HG02763 (cell line): ENCODE results near the gene ZNG1C.
"Not testable (repeated sequence)": the region's sequence is repeated elsewhere in the genome, so short reads cannot be mapped to it uniquely, and the experiment has no call there.

Source experiments
- ATAC-seq: cut with Tn5 transposase; IDR thresholded peaks from one replicate; pipeline ENCODE4 v1.9.1; 2021; ENCODE audit warnings: mild to moderate bottlenecking, moderate library complexity; ENCODE audit not compliant: unreplicated experiment

Gene ZNG1C

DNA sequence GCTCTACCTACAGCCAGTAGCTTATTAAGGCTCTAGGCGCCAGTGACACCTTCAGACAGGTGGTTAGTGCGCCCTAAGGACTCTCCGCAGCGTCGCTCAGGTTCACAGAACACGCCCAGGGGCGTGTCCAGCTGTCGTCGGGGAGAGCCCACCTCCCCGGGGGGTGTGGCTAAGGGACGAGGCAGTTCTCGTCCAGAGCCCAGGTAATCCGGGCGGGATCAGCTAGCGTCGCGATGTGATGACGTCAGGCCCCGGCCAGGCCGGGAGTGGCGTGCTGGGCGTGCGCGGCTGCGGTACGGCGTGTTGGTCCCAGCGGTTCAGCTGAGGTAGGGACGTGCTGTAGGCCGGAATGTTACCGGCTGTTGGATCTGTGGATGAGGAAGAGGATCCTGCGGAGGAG lies at the start of gene ZNG1C:
Gene ZNG1C (plus strand): TSS at position 301 of the 400 bp plus-strand sequence. CDS start 49 bp downstream, at position 350.
- not testable (repeated sequence) for ATAC-seq

DNA sequence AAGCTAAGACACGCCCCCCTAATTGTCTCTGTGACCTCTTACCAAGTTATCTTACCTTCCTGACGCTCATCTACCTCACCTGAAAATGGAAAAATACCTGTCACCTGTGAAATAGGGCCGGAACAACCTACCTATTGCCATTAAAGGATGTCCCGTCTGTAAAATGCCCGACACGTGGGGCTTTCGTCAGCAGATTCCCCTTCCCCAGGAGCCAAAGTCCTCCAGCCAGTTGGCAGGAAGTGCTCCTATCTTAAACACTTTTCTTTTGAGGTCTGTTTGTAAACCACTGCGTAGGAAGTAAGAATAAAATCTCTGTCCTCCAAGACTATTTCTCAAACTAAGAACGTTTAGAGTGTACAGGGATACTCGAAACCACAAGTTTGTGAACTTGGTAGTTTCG lies 654 bp downstream of the ZNG1C start:
- not testable (repeated sequence) for ATAC-seq

DNA sequence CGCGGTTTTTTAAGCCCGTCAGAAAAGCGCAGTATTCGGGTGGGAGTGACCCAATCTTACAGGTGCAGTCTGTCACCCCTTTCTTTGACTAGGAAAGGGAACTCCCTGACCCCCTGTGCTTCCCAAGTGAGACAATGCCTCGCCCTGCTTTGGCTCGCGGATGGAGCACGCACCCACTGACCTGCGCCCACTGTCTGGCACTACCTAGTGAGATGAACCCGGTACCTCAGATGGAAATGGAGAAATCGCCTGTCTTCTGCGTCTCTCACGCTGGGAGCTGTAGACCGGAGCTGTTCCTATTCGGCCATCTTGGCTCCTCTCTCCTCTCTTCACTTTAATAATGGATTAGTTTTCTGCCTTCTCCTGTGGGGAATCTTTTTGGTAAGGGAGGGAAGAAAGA lies 39.3 kb downstream of the ZNG1C start:
- ATAC-seq: not testable (repeated sequence)

DNA sequence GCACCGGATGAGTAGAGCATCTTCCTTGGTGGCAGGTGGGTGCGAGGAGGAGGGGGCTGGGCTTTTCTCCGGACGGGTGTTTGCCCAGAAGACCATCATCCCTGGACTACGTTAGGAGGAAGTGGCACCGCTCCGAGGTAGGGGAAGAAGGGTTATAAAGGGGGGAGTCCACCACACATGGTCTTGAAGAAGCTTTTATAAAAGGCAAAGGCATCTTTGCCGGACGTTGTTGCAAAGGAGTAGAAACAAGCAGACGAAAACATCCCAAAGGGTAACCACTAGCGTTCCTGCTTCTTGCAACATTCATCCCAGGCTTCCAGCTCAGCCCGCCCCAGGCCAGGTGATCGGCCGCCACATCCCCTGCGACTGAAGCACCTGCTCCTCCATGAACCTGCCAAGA lies 60.8 kb downstream of the ZNG1C start, which contains the start of gene FOXD4L3:
Gene FOXD4L3 (plus strand): TSS at position 301 of the 400 bp plus-strand sequence. CDS start 85 bp downstream, at position 386.
- not testable (repeated sequence) for ATAC-seq

DNA sequence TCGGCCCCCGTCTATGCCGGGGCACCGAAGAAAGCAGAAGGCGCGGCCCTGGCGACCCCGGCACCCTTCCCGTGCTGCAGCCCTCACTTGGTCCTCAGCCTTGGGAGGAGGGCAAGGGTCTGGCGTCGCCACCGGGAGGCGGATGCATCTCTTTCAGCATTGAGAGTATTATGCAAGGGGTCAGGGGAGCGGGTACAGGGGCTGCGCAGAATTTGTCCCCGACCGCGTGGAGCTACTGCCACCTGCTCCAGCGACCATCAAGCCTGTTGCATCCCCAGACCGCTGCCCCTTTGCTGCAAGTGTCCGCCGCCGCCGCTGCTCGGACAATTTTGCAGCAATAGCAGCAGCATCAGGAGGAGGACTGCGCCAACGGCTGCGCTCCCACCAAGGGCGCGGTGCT lies 62.0 kb downstream of the ZNG1C start:
- not testable (repeated sequence) for ATAC-seq

DNA sequence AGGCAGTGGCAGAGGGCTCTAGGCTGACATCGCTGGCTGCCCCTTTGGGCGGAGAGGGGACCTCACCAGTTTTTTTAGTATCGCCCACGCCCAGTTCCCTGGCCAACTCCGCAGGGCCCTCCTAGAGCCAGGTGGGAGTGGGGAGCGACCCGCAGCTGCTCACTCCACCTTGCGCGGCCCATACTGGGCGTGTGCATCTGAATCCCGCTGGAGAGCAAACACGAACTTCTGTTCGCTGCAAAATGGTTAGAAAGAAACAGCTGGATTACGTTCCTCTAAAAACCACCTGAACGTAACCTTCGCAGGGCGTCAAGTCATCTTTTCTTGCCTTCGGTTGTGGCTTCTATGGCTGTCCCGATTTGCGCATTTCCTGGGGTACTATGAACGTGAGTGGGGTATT lies 62.4 kb downstream of the ZNG1C start:
- not testable (repeated sequence) for ATAC-seq

DNA sequence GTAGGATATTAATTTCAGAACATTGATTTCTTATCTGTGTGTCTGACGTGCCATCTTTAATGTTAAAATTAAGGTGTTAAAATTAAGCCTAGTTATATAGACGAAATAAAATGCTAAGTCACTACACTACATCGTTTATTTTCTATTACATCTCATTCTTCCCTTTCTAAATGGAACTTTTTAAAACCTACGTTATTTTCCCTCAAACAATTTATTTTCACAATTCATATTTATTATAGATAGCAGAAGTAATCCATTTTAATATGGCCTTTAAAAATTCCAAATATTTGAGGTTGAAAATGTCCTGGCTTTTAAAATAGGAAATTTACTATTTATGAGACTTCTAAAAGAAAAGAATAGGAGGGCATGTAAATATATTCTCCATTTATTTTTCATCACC lies 63.0 kb downstream of the ZNG1C start:
- ATAC-seq: not testable (repeated sequence)

DNA sequence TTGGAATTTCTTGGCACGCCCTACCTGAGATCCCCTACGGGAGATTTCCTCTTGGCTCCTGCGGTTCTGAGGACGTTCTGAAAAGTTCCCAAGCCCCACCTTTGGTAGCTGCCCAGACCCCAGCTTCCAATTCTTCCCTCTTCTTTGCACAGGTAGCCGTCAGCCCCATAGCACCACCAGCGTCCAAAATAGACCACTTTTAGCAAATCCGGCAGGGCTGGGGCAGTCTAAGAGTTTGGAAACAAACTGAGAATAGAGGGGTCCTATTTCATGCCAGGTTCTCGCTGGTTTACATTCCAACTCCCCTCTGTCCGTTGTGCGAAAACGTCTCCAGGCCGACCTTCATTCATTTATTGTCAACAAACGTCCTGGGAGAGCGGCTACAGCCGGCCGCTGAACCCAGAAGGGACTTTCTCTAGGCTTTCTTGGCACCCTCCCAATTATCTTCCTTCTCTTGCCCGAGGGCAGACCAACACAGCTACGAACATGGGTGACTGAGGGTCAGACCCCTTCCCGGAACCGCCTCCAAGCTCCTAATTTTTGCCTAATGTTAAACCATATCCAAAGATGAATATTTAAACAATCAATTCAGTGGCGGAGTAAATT lies 64.0 kb downstream of the ZNG1C start:
- ATAC-seq: not testable (repeated sequence)

DNA sequence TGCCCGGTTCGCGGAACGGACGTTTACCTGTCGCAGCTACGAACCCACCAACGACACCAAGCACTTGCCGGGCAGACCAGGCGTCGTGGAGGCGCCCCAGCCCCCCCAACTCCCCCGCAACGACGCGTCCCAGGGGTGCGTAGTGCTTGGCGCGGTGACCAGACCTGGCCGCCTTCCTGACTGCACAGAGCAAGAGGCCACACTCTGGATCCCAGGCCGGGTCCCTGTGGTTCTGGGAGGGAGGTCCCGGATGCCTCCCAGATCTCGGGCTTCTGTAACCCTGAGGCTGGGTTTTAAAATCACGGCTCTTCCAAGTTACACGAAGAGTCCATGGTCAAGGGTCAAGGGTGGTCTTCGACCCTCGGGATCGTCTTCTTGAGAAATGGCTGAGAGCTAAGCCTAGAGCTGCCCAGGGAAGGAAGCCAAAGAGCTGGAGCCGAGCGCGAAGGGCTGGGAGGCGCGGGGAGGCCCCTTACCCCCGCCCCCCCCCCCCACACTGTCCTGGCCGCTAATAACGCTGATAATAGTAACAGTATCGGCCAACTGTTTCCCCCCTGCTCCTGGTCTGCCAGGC lies 64.7 kb downstream of the ZNG1C start:
- not testable (repeated sequence) for ATAC-seq

DNA sequence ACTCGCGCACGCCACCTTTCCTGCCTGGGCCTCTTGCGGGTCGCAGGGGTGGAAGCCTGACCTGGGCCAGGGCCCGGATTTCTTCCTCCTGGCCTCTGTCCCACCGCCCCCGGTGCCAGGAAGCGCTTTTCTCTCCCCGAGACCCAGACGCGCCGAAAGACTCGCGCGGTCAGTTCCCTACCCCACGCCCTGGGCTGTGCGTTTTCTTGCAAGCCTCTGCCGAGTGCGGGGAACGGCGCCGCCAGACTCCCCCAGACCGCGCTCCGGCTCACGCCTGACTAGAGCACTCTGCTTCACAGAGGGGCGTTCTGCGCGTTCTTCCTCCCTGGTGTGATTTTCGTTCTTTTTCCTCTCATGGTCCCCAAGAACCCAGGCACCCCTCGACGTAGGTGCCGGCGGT lies 65.3 kb downstream of the ZNG1C start:
- ATAC-seq: not testable (repeated sequence)

DNA sequence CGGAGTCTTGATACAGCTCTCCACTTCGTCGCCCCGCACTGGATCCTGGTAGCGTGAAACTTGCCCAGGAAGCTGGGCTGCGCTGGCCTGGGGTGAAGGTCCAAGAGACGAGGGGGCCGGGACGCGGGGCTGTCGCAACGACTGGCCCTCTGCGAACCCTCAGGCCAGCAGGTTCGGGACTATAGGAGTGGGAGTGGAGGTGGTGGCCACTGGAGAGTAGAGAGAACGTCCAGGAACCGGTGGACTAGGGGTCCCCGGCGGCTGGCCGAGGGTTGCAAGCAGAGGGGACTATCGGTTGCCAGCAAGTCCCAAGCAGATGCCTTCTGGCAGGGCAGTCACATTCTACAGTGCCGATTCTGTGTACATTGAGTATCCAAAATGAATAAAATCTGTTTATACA lies 65.9 kb downstream of the ZNG1C start:
- not testable (repeated sequence) for ATAC-seq

DNA sequence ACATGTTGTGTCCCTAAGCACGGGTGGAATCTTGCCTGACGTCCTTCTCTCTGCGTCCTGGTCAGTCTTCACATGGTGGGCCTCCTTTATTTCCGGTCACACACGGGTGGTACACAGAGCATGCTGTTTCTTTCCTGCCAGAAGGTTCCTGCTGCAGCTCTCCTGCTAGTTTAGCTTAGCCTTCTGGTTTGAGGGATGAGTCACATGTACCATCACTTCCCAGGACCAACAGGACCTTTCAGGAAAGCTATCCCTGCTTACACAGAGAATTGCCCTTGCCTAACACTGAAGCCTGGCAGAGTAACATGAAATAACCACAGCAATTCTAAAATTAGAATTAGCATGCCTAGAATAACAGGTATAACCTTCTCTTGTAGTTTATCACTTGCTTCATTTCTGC lies 69.4 kb downstream of the ZNG1C start:
- ATAC-seq: not testable (repeated sequence)

DNA sequence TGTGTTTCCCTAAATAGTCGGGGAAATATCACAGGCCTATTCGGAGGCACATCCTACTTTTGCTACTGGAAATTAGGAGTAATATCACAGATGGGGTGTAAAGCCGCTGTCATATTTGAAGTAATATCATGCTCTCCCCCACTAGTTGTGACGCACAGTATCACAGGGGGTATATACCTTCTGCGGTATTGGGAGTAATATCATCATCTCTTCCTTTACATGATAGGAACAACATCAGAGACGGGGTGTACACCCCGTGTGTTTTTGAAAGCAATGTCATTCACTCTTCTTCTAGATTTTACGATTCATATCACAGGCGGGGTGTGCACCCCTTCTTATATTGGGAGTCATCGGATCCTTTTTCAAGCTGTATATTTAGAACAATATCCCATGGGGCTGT lies 76.4 kb downstream of the ZNG1C start:
- ATAC-seq: not testable (repeated sequence)

DNA sequence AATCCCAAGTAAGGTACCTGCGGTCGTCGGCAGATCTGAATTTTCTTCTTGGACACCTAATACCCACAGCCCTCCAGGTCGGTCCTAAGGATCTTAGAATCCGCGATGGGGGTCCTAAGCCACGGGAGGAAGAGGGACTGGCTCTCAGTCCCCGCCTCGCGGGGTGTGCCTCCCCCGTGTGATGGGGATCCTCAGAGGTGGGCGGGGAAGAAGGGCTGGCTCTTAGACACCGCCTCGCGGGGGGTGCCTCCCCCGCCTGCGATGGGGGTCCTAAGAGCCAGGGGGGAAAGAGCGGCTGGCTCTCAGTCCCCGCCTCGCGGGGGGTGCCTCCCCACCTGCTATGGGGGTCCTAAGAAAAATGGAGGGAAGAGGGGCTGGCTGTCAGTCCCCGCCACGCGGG lies 82.0 kb downstream of the ZNG1C start:
- ATAC-seq: not testable (repeated sequence)

DNA sequence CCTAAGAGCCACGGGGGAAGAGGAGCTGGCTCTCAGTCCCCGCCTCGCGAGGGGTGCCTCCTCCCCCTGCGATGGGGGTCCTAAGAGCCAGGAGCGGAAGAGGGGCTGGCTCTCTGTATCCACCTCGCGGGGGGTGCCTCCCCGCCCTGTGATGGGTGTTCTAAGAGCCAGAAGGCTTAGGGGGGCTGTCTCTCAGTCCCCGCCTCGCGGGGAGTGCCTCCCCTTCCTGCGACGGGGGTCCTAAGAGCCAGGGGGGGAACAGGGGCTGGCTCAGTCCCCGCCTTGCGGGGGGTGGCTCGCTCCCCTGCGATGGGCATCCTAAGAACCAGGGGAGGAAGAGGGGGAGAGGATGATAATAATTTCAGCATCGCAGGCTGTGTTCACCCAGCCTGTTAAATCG lies 82.7 kb downstream of the ZNG1C start:
- ATAC-seq: not testable (repeated sequence)

DNA sequence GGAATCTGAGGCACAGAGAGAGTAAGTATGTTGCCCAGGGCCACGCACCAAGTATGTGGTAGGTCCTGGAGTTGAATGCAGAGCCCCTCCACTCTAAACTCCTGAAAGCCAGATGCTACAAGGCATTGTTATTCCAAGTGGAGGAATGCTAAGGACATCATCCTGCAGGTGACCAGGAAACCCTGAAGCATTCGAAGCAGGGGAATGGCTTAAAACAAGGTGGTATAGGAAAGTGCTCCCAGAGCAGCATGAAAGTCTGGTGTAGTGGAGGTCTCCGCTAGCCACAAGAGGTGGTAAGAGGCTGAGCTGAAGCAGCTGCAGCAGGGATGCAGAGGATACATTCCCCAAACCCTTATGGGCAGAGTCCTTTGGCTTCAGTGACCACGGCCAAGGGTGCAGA lies 87.3 kb downstream of the ZNG1C start:
- ATAC-seq: not testable (repeated sequence)

DNA sequence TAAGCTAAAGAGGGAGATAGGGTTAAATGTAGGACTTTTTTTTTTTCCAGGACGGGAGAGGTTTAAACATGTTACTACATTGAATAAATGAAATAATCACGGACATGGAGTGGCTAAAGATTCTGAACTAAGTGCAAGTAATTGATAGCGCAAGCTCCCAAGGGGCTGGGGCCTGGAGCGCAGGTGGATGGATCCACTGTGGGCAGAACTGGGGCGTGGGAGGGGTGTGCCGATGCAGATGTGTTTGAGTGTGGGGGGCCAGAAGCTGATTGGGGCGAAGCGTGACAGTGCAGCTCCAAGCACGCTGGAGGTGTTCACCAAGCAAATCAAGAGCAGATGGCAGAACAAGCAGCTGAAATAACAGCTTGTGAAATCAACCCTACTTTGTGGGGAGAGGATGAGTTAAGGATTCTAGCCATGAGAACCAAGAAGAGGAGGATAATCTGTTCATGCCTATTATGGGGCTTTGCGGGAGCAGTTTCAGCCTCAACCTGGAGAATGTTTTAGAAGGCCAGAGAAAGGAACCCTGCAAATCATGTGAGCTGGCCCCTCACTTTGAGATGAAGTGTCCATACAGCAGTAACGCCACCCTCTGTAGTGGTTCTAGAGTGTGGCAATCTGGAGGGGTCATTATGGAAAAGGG lies 88.9 kb downstream of the ZNG1C start:
- ATAC-seq: not testable (repeated sequence)

DNA sequence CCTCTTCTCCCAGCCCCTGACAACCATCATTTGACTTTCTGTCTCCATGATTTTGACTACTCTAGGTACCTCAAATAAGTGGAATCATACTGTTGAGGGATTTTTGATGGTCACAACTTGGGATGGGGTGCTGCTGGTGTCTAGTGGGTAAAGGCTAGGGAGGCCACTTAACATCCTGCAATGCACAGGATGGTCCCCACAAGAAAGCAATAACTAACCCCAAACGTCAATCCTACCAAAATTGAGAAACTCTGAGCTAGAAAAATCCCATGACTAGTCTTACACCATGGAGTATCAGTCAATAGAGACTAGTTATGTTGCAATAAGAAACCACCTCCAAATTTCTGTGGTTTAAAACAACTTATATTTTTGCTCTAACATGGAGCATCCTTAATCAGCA lies 90.3 kb downstream of the ZNG1C start:
- ATAC-seq: not testable (repeated sequence)

DNA sequence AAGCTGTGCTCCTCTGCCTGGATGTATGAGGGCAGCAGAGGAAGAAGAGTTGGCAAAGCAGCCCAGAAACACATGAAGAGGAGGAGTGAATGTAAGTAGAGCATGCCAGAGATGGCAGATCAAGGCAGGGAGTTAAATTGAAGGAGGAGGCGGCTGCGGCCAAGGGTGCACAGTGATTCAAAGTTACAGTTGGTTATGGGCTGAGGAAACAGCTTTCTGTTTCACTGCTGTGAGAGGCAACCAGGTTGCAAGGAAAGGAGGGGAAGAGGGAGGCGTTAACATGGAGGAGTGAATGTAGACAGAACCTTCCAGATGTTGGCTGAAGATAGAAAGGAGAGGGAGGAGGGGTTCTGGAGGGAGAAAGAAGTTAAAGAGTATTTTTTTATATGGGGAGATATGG lies 94.2 kb downstream of the ZNG1C start:
- ATAC-seq: not testable (repeated sequence)

DNA sequence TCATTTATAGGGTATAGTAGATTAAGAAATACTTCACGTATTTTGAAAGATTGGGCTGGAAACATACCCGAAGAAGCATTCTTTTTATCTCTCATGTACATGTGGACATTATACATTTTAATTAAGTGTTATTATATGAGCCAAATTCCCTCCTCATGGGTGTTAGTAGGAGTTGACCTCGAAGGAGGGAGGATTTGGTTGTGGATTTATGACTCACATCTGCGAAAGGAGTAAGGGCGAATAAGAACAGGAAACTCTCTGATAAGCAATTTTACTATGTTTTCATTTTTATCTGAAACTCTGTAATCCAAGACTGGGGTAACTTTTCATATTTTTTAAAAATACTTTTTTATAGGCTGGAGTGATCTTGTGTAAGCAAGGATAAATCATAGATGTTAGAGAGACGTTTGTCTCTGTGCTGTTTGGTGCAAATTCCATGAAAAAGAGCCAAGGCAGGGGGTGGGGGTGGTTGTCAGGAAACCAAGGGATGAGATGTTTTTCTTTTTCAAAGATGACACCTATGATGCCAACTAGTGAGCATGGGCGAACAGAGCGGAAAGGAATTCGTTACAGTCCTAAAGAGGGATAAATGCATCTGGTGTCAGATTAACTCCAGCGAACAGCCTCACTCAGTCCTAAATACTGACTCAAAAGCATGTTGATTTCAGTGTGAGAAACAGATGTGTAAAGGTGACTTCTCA lies 95.0 kb downstream of the ZNG1C start:
- not testable (repeated sequence) for ATAC-seq

DNA sequence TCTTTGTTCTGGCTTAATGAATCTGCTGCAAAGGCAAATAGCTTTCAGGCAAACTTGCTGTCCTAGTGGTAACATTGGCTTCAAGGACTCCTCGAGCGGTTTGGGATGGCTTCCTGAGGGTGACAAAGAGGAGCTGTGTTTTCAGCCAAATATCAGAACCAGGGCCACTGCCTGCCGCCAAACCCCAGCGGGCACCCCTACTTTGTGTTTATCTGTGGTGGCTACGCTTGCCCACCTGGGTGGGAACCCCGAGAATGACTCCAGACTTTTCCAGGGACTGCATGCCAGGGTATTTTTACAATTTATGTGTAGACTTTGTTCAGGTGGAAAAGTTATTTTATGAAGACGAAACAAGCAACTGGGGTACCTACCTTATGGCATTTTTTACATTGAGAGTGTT lies 96.2 kb downstream of the ZNG1C start:
- ATAC-seq: not testable (repeated sequence)
